Hepatocyte (in vitro differentiated cells): ENCODE data around the gene RAB27A. TPM values are rescaled to one million over a fixed set of nuclear protein-coding genes. Genes with fewer than 3 reads are reported as not detected.

Experiments
- DNase-seq: peaks from one replicate; pipeline ENCODE4 v3.0.0-alpha.2; 2016; ENCODE audit warnings: low spot score
- H2AFZ ChIP-seq: fragments of 200-600 bp; sonication (generic); 2 replicates; pipeline ENCODE4 v1.6.0; 2016; ENCODE audit warnings: antibody characterized with exemption, mild to moderate bottlenecking
- H3K27ac ChIP-seq: fragments of 200-600 bp; sonication (generic); 2 replicates; pipeline ENCODE4 v1.5.1; 2016; ENCODE audit warnings: mild to moderate bottlenecking
- H3K27me3 ChIP-seq: fragments of 200-600 bp; sonication (generic); 2 replicates; pipeline ENCODE4 v1.6.1; 2016
- H3K36me3 ChIP-seq: fragments of 200-600 bp; sonication (generic); replicated peaks from 2 replicates; pipeline ENCODE4 v1.5.1; 2016; ENCODE audit warnings: low read depth; ENCODE audit not compliant: insufficient read depth
- H3K4me1 ChIP-seq: fragments of 200-600 bp; sonication (generic); 2 replicates; pipeline ENCODE4 v1.5.1; 2016; ENCODE audit warnings: mild to moderate bottlenecking, moderate library complexity; ENCODE audit not compliant: insufficient read depth
- H3K4me2 ChIP-seq: fragments of 200-600 bp; sonication (generic); 2 replicates; pipeline ENCODE4 v1.6.0; 2016
- H3K4me3 ChIP-seq: fragments of 200-600 bp; sonication (generic); 2 replicates; pipeline ENCODE4 v1.5.1; 2016; ENCODE audit warnings: mild to moderate bottlenecking
- H3K79me2 ChIP-seq: fragments of 200-600 bp; sonication (generic); 2 replicates; pipeline ENCODE4 v1.6.0; 2017; ENCODE audit warnings: mild to moderate bottlenecking
- H3K9me2 ChIP-seq: fragments of 200-600 bp; sonication (generic); replicated peaks from 2 replicates; pipeline ENCODE4 v1.6.0; 2017; ENCODE audit warnings: mild to moderate bottlenecking; ENCODE audit not compliant: insufficient read depth
- H3K9me3 ChIP-seq: fragments of 200-600 bp; sonication (generic); 2 replicates; pipeline ENCODE4 v1.5.1; 2016; ENCODE audit warnings: low read depth, mild to moderate bottlenecking
- H4K20me1 ChIP-seq: fragments of 200-600 bp; sonication (generic); 2 replicates; pipeline ENCODE4 v1.6.0; 2016; ENCODE audit warnings: mild to moderate bottlenecking; ENCODE audit not compliant: insufficient read depth, poor library complexity, severe bottlenecking
- CTCF ChIP-seq: fragments of 200-600 bp; sonication (generic); IDR thresholded peaks from 2 replicates; pipeline ENCODE4 v1.5.1; 2016; ENCODE audit warnings: antibody characterized with exemption, mild to moderate bottlenecking; ENCODE audit not compliant: poor library complexity
- EZH2 ChIP-seq: fragments of 200-600 bp; sonication (generic); IDR thresholded peaks from 2 replicates; pipeline ENCODE4 v1.6.1; 2016; ENCODE audit warnings: antibody characterized with exemption, mild to moderate bottlenecking, borderline replicate concordance
- EZH2phosphoT487 ChIP-seq: fragments of 200-600 bp; sonication (generic); IDR thresholded peaks from one replicate; pipeline ENCODE4 v1.6.1; 2018; ENCODE audit warnings: antibody characterized with exemption, mild to moderate bottlenecking, low read depth, moderate library complexity; ENCODE audit not compliant: unreplicated experiment, severe bottlenecking
- WGBS: methylation state at CpG from one replicate; pipeline ENCODE4 v1.1.6; 2016; ENCODE audit warnings: low lambda C conversion rate; ENCODE audit errors: missing lambda C conversion rate; 5-methylcytosine and 5-hydroxymethylcytosine counted together
- polyA plus RNA-seq: library from polyadenylated mRNA; unstranded; fragments of >200 nt; fragmentation: Nextera tagmentation; extraction: Ambion mirVana; gene quantifications from 2 replicates; pipeline ENCODE4 v1.2.1, GENCODE V29; 2016
- total RNA-seq: library from RNA; depleted of rRNA; stranded (reverse); fragments of >200 nt; gene quantifications from 2 replicates; pipeline ENCODE4 v1.2.3, GENCODE V29; 2014

RAB27A gene
- total and polyA plus RNA-seq, 2 experiments from 2014 or later = 10.5 to 16.6 TPM

DNA sequence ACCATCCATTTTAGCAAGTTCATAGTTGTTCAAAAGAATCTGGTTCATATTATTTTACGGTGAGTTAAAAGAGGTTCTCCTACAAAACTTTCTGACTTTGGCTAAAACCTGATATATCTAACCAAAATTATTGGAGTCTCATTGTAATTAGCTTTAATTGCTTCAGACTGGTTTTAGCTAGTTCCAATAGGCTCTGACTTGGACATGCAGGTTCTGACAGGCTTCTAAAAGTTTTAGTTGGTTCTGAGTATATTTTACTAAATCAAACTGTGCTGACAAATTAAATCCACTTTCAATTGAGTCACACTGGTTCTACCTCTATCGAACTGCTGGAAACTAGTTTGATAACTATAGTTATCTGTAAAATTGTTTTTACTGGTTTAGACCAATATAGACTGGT lies 50.7 kb downstream of the RAB27A start:
- TF ChIP-seq EZH2 = no peak
- no peak for TF ChIP-seq EZH2phosphoT487
- no peak for TF ChIP-seq CTCF
- Histone ChIP-seq H3K9me3 (no peaks in the 10 kb centered on the region), H4K20me1 (no peaks in the 10 kb centered on the region), H3K9me2 (no peaks in the 10 kb centered on the region), H3K36me3 (no peaks in the 10 kb centered on the region), H3K4me2 (no peak overlapping the region), H3K79me2 (peaks cover 13% of the 10 kb centered on the region), H3K27me3 (no peaks in the 10 kb centered on the region), H3K4me3 (no peak overlapping the region), H2AFZ (no peak overlapping the region), H3K4me1 (peaks cover 5% of the 10 kb centered on the region), H3K27ac (no peak overlapping the region)
- 79% methylated on average over 2 of the region's 2 CpGs for WGBS
- DNase-seq = no peak

- H3K4me1 ChIP-seq = peaks cover 8% of the 10 kb centered on the region
- peak overlapping the region; percentile 34 for H3K4me2 ChIP-seq
- peaks cover 8% of the 10 kb centered on the region for H3K79me2 ChIP-seq
- no peaks in the 10 kb centered on the region for H3K27me3 ChIP-seq
- no peaks in the 10 kb centered on the region for H3K9me2 ChIP-seq
- no peak for DNase-seq
- no peak overlapping the region for H3K4me3 ChIP-seq
- H3K27ac ChIP-seq = peak overlapping the region; percentile 27
- no peak overlapping the region for H2AFZ ChIP-seq
- 84% methylated on average over 6 of the region's 6 CpGs for WGBS
- H3K9me3 ChIP-seq = no peaks in the 10 kb centered on the region
- no peaks in the 10 kb centered on the region for H3K36me3 ChIP-seq
- H4K20me1 ChIP-seq = no peaks in the 10 kb centered on the region
- TF ChIP-seq EZH2phosphoT487 = no peak
- no peak for TF ChIP-seq CTCF
- no peak for TF ChIP-seq EZH2
These were observed 52.1 kb downstream of the RAB27A start for GRCh38 chr15:55237219-55238130.

DNA sequence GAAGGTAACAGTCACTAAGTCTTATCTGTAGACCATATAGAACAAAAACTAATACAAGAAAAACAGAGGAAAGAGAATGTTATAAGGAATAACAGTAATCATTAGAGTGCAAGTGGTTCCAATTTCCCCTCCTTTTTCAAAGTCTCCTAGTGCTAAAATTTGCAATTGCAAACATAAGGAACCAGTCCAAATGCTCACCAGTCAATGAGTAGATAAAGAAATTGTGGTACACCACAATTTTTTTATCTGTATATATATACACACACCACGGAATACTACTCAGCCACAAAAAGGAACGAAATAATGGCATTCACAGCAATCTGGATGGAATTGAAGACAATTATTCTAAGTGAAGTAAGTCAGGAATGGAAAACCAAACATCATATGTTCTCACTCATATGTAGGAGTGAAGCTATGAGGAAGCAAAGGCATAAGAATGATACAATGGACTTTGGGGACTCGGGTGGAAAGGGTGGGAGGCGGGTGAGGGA lies 54.0 kb downstream of the RAB27A start:
- Histone ChIP-seq H3K9me2 (no peaks in the 10 kb centered on the region), H3K4me1 (peaks cover 8% of the 10 kb centered on the region)

More for the DNA sequence above, 54.0 kb downstream of the RAB27A start:
- no peaks in the 10 kb centered on the region for H3K27me3 ChIP-seq
- DNase-seq = no peak
- no peak overlapping the region for H3K4me2 ChIP-seq
- H3K9me3 ChIP-seq = no peaks in the 10 kb centered on the region
- H3K79me2 ChIP-seq = peaks cover 5% of the 10 kb centered on the region
- TF ChIP-seq EZH2phosphoT487 (no peak), CTCF (no peak), EZH2 (no peak)
- no peak overlapping the region for H3K27ac ChIP-seq
- no peaks in the 10 kb centered on the region for H3K36me3 ChIP-seq
- no peak overlapping the region for H2AFZ ChIP-seq
- no peaks in the 10 kb centered on the region for H4K20me1 ChIP-seq
- WGBS = 83% methylated on average over 4 of the region's 4 CpGs
- H3K4me3 ChIP-seq = no peak overlapping the region
